ENCODE measurements around the gene ANGEL2. TPM values are rescaled to one million over a fixed set of nuclear protein-coding genes. Genes with fewer than 3 reads are reported as not detected.
A peak's percentile ranks its signal among the peaks of the same experiment; 100 is the strongest.

The ANGEL2 gene
- total and polyA plus RNA-seq, 2 experiments from 2014 or later, result 15.2 to 49.6 TPM

DNA sequence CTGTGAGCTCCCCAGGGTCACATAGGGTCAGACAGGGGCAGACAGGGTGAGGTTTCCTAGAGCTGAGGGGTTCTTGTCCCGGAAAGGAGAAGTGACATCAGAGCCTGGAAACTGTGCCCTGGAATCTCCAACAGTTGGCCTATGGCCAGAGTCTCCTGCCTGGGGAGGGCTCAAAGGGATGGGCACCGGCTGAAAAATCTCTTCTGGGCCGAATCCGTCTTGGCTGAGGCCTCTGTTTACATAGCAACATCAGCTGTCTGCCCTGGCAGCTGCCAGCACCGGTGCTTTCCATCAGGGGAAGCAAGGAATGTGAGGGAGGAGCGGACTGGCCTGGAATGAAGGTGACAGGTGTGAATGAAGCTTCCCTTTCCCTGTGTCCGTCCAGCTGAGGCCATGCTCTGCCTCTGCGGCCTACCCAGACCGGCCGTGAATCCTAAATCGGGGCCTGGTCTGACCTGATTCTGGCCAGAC, 34.6 kb downstream of the ANGEL2 start (continued):
- TF ChIP-seq ZNF462 (CRISPR knock-in tag; IDR thresholded peaks at IDR 0.05) (no peak), POLR2AphosphoS5 (IDR thresholded peaks at IDR 0.05; ENCODE audit: low read depth) (no peak; the same call in 1 of the 2 replicates), EZH2phosphoT487 (IDR thresholded peaks at IDR 0.05; ENCODE audit: unreplicated experiment) (no peak), JUNB (IDR thresholded peaks at IDR 0.05; ENCODE audit: unreplicated experiment) (no peak), STAT1 (IDR thresholded peaks at IDR 0.05; ENCODE audit: unreplicated experiment) (no peak)
- TF ChIP-seq, protein P1, sequence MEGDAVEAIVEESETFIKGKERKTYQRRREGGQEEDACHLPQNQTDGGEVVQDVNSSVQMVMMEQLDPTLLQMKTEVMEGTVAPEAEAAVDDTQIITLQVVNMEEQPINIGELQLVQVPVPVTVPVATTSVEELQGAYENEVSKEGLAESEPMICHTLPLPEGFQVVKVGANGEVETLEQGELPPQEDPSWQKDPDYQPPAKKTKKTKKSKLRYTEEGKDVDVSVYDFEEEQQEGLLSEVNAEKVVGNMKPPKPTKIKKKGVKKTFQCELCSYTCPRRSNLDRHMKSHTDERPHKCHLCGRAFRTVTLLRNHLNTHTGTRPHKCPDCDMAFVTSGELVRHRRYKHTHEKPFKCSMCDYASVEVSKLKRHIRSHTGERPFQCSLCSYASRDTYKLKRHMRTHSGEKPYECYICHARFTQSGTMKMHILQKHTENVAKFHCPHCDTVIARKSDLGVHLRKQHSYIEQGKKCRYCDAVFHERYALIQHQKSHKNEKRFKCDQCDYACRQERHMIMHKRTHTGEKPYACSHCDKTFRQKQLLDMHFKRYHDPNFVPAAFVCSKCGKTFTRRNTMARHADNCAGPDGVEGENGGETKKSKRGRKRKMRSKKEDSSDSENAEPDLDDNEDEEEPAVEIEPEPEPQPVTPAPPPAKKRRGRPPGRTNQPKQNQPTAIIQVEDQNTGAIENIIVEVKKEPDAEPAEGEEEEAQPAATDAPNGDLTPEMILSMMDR (conservative IDR thresholded peaks at IDR 0.05; ENCODE audit: low read depth in 2 of 2), result no peak

GRCh38 chr1:212980123-212980785, 35.4 kb downstream of the ANGEL2 start:
- peaks cover 75% of the 10 kb centered on the region for H3K4me1 ChIP-seq (ENCODE audit: insufficient read depth)
- ATAC-seq (peak; percentile 16), DNase-seq (ENCODE audit: low spot score) (peak; percentile 51)
- peak overlapping the region; percentile 90 for H3K27ac ChIP-seq (ENCODE audit: low read depth)
- peaks cover 44% of the 10 kb centered on the region for H4K20me1 ChIP-seq (replicated peaks; ENCODE audit: insufficient read depth)
- peak overlapping the region; percentile 11; the same call in 1 of the 3 replicates for H3K4me3 Mint-ChIP-seq
- H3K27me3 ChIP-seq (ENCODE audit: insufficient read depth), result no peaks in the 10 kb centered on the region
- H3K4me3 ChIP-seq, result no peak overlapping the region
- H3K4me2 ChIP-seq, result peak overlapping the region; percentile 32; the same call in 1 of the 2 replicates
- H3K9me3 Mint-ChIP-seq, result no peaks in the 10 kb centered on the region; the same call in 2 of the 3 replicates
- peaks cover 3% of the 10 kb centered on the region; the same call in 1 of the 2 replicates for H3K9me2 ChIP-seq (ENCODE audit: insufficient read depth)
- TF ChIP-seq, protein P2, sequence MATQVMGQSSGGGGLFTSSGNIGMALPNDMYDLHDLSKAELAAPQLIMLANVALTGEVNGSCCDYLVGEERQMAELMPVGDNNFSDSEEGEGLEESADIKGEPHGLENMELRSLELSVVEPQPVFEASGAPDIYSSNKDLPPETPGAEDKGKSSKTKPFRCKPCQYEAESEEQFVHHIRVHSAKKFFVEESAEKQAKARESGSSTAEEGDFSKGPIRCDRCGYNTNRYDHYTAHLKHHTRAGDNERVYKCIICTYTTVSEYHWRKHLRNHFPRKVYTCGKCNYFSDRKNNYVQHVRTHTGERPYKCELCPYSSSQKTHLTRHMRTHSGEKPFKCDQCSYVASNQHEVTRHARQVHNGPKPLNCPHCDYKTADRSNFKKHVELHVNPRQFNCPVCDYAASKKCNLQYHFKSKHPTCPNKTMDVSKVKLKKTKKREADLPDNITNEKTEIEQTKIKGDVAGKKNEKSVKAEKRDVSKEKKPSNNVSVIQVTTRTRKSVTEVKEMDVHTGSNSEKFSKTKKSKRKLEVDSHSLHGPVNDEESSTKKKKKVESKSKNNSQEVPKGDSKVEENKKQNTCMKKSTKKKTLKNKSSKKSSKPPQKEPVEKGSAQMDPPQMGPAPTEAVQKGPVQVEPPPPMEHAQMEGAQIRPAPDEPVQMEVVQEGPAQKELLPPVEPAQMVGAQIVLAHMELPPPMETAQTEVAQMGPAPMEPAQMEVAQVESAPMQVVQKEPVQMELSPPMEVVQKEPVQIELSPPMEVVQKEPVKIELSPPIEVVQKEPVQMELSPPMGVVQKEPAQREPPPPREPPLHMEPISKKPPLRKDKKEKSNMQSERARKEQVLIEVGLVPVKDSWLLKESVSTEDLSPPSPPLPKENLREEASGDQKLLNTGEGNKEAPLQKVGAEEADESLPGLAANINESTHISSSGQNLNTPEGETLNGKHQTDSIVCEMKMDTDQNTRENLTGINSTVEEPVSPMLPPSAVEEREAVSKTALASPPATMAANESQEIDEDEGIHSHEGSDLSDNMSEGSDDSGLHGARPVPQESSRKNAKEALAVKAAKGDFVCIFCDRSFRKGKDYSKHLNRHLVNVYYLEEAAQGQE (IDR thresholded peaks at IDR 0.05; ENCODE audit: unreplicated experiment), result peak; percentile 51
- TF ChIP-seq, protein P1 (conservative IDR thresholded peaks at IDR 0.05; ENCODE audit: low read depth in 2 of 2), result peak; percentile 42 to 68
- no peak for TF ChIP-seq ZNF331 (CRISPR knock-in tag; IDR thresholded peaks at IDR 0.05; ENCODE audit: low read depth)
- TF ChIP-seq POLR2AphosphoS5 (IDR thresholded peaks at IDR 0.05; ENCODE audit: low read depth), result 0 out of 2 replicates have a peak, but pooled peaks have one; percentile 14
- H2AFZ ChIP-seq, result no peak overlapping the region
- peaks cover 5% of the 10 kb centered on the region; the same call in 1 of the 2 replicates for H3K79me2 ChIP-seq (replicated peaks; ENCODE audit: insufficient read depth)
- peaks cover 94% of the 10 kb centered on the region for H3F3A ChIP-seq (replicated peaks; ENCODE audit: low read depth)
- peaks cover 29% of the 10 kb centered on the region for H3K27me3 Mint-ChIP-seq (ENCODE audit: insufficient read depth, low read depth, poor library complexity)
- H3K4me1 Mint-ChIP-seq, result peaks cover 73% of the 10 kb centered on the region
- H3K27ac Mint-ChIP-seq, result peak overlapping the region; percentile 25
- H3K36me3 Mint-ChIP-seq (ENCODE audit: low read depth), result peaks cover 95% of the 10 kb centered on the region
- H3K36me3 ChIP-seq (ENCODE audit: insufficient read depth), result peaks cover 68% of the 10 kb centered on the region
